SKM-1 treated with dmso at 0.1 percent for 144 hours (cell line): ENCODE data around the gene BBLN.
"Not testable (repeated sequence)": the region's sequence is repeated elsewhere in the genome, so short reads cannot be mapped to it uniquely, and the experiment has no call there.

ENCODE experiments used
- DNase-seq: peaks from one replicate; lab custom pipeline; 2025; ENCODE audit not compliant: unreplicated experiment; lab: John Stamatoyannopoulos, UW

The BBLN gene

DNA sequence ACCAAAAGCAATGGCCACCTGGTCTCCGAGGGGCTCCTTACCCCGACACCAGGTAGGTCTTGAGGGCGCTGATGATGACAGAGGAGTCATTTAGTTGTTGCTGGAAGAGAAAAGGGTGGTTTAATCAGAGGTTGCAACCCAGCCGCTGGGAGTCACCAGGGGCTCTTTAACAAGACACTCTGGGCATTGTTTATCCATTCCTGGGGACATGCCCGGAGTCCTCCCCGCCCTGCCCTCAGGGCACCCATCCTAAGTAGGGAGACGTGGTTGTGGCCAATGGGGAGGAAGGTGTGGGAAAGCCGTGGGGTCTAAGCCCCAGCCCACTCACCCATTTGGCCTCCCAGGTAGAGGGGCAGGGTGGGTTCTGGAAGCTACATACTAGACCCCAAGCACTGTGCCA is 35.6 kb upstream of the BBLN start:
- DNase-seq = no peak

DNA sequence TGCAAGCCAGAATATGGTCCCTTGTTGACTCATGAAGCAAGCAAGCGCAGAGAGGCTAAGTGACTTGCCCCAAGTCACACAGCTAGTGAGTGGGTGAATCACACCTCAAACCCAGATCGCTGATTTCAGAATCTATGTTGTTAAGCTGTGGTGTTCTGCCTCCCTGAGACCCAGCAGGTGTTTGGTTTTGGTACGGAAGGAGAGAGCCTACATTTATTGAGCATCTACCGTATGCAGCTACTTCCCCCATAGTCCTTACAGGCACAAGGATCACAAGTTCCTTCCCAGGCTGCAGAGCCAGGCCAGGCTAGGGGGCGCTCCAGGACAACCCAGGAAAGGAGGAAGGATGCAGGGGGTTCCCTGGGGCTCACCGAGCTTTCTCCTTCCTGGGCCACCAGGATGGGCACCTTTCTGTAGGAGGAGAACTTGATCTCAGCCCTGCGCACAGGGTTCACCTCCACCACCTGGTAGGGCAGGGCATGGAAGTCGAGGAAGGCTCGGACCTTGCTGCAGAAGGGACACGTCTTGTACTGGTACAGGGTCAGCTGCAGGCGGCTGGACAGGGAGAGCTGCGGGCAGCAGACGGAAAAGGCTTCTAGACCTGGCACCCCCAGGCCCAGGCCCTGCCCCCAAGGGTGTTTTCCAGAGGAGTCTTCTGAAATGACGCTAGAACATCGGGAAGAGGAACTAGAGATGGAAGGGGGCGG is 35.0 kb upstream of the BBLN start:
- DNase-seq = peak; percentile 55

DNA sequence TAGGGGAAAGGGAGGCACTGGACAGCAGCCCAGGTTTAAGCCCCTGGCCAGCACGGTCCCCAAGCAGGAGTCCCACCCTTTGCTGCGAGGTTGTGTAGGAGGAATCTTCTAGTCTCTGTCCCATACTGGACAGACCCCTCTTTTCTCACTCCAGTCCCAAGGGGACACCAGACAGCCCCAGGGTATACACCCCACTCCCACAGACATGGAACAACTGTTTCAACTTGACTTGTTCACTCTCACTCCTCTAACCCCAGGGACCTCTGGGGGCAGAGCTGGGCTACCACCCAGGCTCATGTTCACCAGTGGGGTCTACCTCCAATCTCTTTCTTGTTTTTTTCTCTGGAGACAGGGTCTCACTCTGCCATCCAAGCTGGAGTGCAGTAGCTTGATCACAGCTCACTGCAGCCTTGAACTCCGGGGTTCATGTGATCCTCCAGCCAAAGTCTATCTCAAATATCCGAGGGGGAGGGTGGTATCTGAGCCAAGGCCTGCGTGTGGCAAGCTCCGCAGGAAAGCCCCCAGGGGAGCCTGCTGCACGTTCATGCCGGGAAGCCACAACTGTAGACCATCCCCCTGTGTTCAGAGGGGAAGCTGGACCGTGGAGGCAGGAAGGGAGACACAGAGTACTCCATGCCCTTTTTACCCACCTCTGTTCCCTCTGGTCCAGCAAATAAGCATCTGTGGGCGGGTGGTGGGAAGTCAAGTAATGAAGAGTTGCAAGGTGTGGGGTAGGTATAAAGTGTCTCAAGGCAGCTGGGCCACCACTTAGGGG is 34.3 kb upstream of the BBLN start:
- DNase-seq = no peak

DNA sequence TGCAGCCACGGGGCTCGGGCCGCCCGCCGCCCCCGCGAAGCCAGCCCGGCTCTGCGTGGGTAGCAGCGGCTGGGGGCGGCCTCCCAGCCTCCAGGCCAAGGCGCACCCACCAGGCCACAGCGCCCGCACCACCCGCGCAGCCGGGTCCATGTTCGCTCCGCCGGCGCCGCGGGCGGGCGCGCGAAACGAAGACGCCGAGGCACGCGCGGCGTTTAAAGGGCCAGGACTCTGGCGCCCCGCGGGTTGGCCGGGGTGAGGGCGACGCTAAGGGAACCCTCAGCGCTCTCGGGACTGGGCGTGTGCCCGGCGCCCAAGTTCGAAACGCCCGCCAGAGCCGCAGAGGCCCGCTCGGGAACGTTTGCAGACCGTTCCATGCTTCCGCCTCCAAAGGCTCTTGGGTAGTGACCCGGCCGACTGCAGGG is 32.5 kb upstream of the BBLN start, which contains the start of gene PTGES2:
Gene PTGES2, minus strand, starts transcription at position 162 of the 422 bp plus-strand sequence. Its CDS starts 12 bp downstream, at position 150.
- peak; percentile 44 for DNase-seq

DNA sequence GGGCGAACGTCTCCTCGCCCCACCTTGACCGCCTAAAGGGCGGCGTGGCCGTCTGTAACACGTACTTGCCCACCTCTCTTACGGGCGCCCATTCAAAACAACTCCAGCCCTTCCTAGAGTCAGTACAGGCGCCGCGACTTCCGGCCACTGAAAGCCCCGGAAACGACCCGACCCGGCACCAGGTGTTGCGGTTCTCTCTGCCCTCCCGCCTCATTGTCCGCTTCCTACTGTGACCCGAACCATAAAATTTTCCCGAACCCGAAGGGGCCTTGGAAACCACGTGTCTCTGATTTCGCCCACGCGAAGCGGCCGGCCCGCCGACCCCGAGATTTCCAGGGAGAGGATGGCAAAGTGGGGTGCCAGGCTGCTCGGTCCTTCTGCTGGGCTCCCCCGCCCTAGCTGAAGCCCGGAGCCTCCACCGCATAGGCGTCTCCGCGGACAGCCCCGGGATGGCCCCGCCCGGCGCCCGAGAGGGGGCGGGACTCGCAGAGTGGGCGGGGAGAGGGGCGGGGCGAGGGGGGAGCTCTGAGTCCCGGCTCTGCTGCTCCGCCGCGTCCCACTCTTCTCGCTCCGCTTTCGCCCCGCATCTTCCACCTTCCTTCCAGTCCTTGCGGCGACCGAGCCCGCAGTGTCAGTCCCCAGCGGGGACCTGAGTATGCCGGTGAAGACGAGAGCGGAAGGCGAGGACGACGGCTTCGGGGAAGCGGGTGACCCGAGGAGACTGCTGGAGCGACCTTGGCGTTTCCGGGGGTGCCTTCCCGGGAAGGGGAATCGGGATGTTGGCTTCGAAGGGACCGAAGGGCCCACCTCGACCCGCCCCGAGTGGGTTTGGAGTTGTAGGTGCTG is 31.9 kb upstream of the BBLN start:
- DNase-seq = peak; percentile 85

DNA sequence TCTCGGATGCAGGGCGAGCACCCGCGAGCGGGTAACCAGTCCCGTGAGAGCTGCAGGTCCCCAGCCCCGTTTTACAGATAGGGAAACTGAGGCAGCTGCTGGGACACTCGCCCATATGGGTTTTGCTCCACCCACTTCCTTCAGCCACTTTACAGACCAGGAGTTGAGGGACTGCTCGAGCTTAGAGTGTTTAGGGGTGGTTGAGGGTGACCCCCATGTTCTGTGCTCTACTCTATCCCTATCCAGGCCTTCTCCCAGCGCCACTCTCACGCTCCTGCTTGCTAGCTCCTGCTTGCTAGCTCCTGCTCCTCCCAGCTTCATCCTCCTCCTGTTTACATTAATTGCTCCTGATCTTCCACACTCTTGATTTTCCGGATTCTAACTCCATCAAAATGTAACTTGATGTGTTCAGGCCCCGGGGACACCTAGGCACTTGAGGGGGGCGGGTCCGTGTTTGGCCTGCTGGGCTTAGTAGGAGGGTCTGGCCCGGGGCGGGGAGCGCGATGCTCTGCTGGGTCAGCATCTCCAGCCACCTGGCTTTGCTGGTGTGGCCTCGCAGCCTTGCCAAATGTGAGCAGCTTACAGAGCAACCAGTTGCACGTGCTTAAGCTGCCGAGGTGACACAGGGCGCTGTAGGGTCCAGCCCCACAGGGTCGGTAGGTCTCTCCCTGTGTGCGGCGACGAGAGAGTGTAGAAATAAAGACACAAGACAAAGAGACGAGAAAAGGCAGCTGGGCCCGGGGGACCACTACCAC is 31.1 kb upstream of the BBLN start:
- no peak for DNase-seq

DNA sequence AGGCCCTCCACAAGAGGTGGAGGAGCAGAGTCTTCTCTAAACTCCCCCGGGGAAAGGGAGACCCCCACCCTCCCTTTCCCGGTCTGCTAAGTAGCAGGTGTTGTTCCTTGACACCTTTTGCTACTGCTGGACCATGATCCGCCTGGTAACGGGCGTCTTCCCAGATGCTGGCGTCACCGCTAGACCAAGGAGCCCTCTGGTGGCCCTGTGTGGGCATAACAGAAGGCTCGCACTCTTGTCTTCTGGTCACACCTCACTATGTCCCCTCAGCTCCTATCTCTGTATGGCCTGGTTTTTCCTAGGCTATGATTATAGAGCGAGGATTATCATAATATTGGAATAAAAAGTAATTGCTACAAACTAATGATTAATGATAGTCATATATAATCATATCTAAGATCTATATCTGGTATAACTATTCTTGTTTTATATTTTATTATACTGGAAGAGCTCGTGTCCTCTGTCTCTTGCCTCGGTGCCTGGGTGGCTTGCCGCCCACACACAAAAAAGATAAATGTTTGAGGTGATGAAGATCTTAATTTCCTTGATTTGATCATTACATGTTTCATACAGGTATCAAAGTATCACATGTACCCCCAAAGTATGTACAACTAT is 30.0 kb upstream of the BBLN start:
- not testable (repeated sequence) for DNase-seq

DNA sequence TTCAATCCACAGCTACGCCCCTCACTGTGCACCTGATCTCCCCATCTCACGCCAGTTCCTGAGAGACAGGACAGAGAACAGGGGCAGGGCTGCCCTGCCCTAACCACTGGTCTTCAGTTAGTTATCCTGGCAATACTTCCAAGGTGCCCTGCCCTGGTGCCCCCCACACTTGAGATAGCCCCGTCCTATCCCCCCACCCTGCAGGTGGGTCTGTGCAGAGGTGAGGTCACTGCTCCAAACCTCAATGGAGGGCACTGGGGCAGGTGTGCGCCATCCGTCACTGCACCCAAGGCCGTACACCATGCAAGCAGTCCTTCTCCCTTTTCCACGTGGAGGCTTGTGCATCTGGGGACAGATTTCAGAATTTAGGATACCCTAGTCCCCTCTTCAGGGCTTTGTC is 29.4 kb upstream of the BBLN start:
- not testable (repeated sequence) for DNase-seq

DNA sequence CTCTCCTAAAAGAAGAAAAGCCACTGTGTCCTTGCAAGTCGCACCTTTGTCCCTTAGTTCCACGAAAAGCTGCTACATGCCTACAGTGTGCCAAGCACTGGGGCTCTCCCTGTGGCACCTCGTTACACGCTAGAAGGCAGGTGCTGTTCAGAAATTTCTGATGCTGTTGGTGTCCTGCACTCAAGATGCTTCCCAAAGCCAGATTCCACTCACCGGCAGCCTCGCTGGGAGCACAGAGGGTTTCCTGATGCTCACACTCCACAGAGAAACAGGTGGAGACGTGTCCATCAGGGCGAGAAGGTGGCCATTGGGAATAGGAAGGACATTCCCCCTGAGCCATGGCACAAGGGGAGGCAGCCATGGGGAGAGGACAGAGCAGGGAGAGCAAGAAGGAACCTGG is 28.7 kb upstream of the BBLN start:
- not testable (repeated sequence) for DNase-seq

DNA sequence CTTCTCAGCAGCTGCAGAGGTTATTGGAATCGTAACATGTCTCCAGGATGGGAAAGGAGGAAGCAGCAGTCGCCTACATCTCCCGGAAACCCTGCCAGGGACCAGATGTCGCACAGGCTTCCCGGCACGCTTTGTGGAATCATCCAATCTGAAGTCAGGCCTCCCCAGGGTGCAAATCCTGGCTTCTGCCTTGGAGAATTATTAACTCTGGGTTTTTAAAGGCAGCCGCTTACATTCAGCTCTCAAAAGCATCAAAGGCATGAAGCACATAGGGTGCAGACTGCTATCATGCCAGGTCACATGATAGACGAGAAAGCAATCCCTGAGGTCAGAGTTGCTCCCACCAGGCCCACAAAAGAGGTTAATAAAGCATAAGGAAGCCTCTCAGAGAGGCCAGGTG is 27.9 kb upstream of the BBLN start:
- DNase-seq = not testable (repeated sequence)

DNA sequence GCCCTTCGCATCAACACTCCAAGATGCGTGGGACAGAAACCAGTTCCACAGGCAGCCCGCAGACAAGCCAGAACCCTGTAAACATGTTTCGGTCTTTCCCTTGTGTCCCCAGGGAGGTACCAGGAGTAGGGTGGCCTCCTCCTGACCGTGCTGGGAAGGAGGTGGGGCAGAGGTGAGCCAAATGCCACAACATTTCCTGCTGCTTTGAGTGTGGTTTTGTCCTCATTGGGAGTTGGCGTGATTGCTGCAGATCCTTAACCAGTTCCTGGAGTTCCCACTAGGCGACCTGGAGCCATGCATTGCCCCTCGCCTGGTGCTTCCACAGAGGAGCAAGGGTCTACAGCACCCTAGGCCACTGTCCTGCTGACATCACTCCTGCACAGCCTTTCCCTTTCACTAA is 24.5 kb upstream of the BBLN start:
- DNase-seq = not testable (repeated sequence)

DNA sequence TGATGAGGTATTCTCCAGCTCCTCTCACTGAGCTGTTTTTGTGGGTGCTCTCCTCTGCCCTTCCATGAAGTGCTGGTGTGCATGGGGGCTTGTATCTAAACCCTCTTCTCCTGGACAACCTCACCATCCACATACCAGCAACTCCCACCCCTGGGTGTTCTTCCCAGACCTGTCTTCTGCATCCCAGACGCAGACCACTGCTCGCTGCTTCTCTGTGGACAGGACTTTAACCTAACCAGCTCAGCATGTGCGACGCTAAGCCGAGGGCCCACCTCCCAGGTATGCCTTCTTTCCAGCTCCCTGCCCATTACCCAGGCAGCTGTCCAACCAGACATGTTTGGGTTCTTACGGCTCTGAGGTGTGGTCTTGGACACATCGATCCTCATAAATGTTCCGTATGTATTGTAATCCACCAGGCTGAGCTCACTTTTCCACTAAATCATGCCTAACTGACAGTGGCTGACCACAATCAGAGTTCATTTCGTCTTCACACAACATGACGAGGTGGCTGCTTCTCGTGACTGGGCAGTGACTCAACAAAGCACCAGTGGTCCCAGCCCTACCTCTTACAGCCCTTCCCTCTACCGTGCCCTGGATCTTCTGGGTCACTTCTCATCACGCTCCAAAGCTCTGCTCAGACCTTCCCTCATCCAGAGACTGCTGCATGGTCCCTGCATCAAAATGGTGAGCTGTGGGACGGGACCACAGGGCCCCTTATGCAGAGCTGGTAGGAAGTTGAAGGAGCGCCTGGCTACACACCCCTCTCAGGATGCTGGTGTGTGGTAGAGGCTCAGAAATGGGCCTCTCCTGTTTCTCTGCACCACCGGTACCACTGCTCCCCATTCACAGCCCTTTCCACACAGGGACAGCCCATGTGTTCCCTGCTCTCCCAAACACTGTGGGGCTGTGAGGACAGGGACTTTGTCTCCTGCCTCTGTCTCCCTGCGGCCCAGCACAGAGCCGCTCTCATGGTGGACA is 23.0 kb upstream of the BBLN start:
- no peak for DNase-seq

DNA sequence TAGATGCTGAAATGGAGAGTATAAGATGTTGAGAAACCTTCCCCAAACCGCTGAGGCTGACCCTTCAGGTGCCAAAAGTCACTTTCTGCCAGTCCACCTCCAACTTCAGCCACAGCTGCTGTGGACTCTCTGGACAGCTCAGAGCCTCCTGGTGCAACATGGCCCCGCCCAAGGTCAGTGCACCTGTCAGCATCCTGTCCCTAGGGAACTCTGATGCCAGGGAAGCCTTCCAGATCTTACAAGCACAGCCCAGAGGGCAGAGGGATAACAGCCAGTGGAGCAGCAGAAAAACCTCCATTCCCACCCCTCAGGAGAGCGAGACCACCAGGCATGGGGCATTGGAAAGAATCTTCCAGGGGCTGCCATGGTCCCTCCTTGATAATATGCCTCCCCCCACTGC is 22.1 kb upstream of the BBLN start:
- DNase-seq = no peak

DNA sequence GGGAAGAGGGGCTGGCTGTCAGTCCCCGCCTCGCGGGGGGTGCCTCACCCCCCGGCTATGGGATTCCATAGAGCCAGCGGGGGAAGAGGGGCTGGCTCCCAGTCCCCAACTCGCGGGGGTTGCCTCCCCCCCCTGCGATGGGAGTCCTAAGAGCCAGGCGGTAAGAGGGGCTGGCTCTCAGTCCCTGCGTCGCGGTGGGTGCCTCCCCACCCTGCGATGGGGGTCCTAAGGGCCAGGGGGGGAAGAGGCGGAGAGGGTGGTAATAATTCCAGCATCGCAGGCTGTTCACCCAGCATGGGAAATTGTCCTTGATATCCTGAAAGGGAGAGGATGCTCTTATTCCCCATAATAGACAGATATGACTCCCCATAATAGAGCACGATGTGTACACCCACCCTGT is 20.4 kb upstream of the BBLN start:
- no peak for DNase-seq

DNA sequence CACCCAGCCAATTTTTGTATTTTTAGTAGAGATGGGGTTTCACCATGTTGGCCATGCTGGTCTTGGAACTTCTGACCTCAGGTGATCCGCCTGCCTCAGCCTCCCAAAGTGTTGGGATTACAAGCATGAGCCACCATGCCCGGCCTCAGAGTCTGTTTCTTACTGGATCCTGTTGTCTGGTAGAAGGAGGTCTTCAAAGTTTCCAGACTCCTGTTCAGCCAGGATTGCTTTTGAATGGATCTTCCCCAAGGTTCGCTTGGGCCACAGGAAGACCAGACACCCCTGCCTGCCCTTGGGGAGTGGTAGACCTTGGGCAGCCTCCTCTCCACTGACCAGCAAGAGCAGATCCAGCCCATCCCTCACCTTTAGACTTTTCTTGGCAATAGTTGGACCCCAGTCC is 18.5 kb upstream of the BBLN start:
- DNase-seq = no peak

DNA sequence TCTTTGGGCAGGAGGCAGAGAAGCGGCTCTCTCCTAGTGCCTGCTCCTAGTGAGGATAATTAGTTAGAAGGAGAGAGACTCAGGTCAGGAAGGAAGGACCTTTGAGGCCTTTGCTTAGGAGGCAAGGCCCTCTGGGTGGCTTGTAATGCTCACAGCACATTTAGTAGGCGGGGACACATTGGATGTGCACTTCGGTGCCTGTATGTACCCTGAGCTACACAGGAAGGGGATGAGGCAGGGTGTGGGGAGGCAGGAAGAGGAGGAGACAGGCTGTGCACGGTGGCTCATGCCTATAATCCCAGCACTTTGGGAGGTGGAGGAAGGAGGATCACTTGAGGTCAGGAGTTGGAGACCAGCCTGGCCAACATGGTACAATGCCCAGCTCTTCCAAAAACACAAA is 18.0 kb upstream of the BBLN start:
- no peak for DNase-seq

DNA sequence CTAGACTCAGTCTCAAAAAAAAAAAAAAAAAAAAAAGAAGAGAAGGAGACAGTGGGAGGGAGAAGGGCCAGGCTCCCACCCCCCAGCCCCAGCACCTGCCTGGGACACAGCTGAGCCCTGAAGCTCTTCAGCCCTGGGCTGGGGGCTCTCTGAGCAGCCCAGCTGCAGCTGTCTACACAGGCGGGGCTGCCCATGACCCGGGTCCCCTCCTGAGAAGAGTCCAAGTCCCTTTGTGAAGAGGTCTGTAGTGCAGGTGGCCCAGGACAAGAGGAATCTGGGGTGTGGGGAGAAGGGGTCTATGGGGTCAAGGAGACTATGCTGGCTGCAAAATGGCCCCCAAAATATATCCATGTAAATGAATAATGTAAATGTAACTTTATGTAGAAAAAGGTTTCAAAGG is 17.5 kb upstream of the BBLN start:
- no peak for DNase-seq

DNA sequence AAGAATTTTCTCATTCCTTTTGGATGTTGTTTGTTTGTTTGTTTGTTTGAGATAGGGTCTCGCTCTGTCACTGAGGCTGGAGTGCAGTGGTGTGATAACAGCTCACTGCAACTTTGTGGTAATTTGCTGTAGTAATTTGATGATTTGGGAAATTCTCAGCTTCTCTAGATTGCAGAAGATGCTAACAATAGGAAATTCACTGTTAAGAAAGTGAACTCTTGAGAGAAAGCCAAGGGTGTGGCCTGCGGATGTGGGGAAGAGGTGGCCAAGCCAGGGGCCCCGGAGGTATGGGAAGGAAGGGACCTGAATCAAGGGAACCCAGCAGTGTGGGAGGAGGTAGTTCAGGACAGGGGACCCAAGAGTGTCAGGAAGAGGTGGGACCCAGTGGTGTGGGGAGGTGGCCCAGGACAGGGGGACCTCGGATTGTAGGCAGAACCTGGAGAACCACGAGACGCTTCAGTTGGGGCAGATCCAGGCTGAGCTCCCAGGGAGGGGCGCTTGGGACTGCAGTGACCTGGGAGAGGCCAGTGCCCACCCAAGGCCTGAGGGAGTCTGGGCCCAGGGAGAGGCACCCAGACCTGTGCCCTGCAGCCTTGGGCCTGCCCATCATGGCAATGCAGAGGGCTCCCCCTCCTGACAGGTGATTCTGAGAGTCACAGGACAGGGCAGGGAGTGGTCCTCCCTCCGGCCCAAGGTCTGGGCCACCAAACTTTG is 16.4 kb upstream of the BBLN start:
- no peak for DNase-seq
